Natural killer cell (primary cell): ENCODE measurements around the gene MUSK. TPM values are rescaled to one million over a fixed set of nuclear protein-coding genes. Genes with fewer than 3 reads are reported as not detected.

ENCODE experiments used
- ATAC-seq, 3 donors: fragments of 150-1000 bp in 2 of 3; fragments of 200-7000 bp in 1 of 3; cut with Tn5 transposase; 1 replicate in 1 of 3; 2 replicates in 2 of 3; pipeline ENCODE4 v1.10.0; 2021; ENCODE audit warnings: mild to moderate bottlenecking in 2 of 3, moderate library complexity in 2 of 3
- DNase-seq, 2 donors: peaks; one replicate each; pipeline versions ENCODE4 v3.0.0 to v3.0.0-alpha.2; 2013 to 2021; ENCODE audit warnings: mixed read lengths in 1 of 2
- H3K27ac ChIP-seq: one replicate; pipeline ENCODE4 v1.5.1; 2013; ENCODE audit warnings: mild to moderate bottlenecking, low read length
- H3K27me3 ChIP-seq: one replicate; pipeline ENCODE4 v1.6.1; 2013; ENCODE audit warnings: low read length; ENCODE audit not compliant: control insufficient read depth, insufficient read depth
- H3K36me3 ChIP-seq: one replicate; pipeline ENCODE4 v1.6.1; 2013; ENCODE audit warnings: low read length; ENCODE audit not compliant: control insufficient read depth, insufficient read depth
- H3K4me1 ChIP-seq: one replicate; pipeline ENCODE4 v1.6.1; 2013; ENCODE audit warnings: low read length; ENCODE audit not compliant: control insufficient read depth, insufficient read depth
- H3K4me3 ChIP-seq: one replicate; pipeline ENCODE4 v1.5.1; 2013; ENCODE audit warnings: low read length
- H3K9me3 ChIP-seq: one replicate; pipeline ENCODE4 v1.6.1; 2013; ENCODE audit warnings: low read length; ENCODE audit not compliant: control insufficient read depth, insufficient read depth
- H3K27ac Mint-ChIP-seq, 2 donors: one replicate each; pipeline ENCODE4 v1.8.0; 2022; ENCODE audit warnings: mild to moderate bottlenecking in 2 of 2, mixed read lengths in 2 of 2, moderate library complexity in 1 of 2
- H3K27me3 Mint-ChIP-seq, 2 donors: one replicate each; pipeline ENCODE4 v1.8.0; 2022; ENCODE audit warnings: low read depth in 2 of 2, mixed read lengths in 2 of 2
- H3K36me3 Mint-ChIP-seq: one replicate; pipeline ENCODE4 v1.8.0; 2022; ENCODE audit warnings: mixed read lengths
- H3K4me1 Mint-ChIP-seq, 2 donors: one replicate each; pipeline ENCODE4 v1.8.0; 2022; ENCODE audit warnings: mixed read lengths in 2 of 2
- H3K4me3 Mint-ChIP-seq: one replicate; pipeline ENCODE4 v1.8.0; 2022; ENCODE audit warnings: mild to moderate bottlenecking, moderate library complexity, mixed read lengths
- H3K9me3 Mint-ChIP-seq, 2 donors: one replicate each; pipeline ENCODE4 v1.8.0; 2022; ENCODE audit warnings: mixed read lengths in 2 of 2
- WGBS: methylation state at CpG from one replicate; pipeline ENCODE4 v1.1.7; 2013; ENCODE audit warnings: missing lambda C conversion rate; ENCODE audit not compliant: insufficient coverage; 5-methylcytosine and 5-hydroxymethylcytosine counted together
- intact Hi-C: fragments of 100-400 bp; cut with micrococcal nuclease; formaldehyde crosslinking; loops from one replicate; pipeline ENCODE4 v1.14.2; 2022
- total RNA-seq, 4 donors: library from RNA; stranded (reverse); fragments of 120-200 nt in 1 of 4; gene quantifications; one replicate each; pipeline versions ENCODE4 v1.2.3 to v1.2.4, GENCODE V29; 2013 to 2022
- TF ChIP-seq, protein P1 (sequence below): fragments of 200-600 bp; IDR thresholded peaks from one replicate; pipeline ENCODE4 v1.8.0; 2022; ENCODE audit warnings: antibody characterized with exemption

The MUSK gene
- total RNA-seq, 3 donors from 2014 or later (not counting 1 experiment from before 2014, with no cell fraction given): not detected

DNA sequence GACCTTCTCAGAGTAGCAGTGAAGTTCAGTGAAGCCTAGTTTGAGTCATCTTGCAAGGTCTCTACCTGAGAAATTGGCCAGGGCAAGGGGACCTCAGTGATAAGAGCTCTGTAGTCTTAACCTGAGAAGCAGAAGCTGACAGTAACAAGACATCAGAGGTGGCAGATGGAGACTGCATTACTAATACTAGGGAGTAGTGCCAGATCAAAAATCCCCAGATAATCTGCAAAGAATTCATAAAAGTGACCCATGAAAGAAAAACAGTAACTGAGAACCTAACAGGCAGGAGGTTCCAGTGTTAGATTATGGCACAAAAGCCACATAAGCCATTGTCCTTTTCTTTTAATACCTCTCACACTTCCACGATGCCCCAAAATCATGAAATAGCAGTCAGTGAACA, 175.5 kb downstream of the MUSK start:
- Mint-ChIP-seq H3K4me3 (no peak overlapping the region), H3K27me3 (no peaks in the 10 kb centered on the region), H3K36me3 (no peaks in the 10 kb centered on the region), H3K4me1 (no peaks in the 10 kb centered on the region), H3K27ac (no peak overlapping the region), H3K9me3 (peaks cover 8 to 12% of the 10 kb centered on the region in 2 donors)
- Histone ChIP-seq H3K36me3 (no peaks in the 10 kb centered on the region), H3K4me3 (no peak overlapping the region), H3K27me3 (no peaks in the 10 kb centered on the region), H3K4me1 (no peaks in the 10 kb centered on the region), H3K9me3 (no peaks in the 10 kb centered on the region), H3K27ac (no peak overlapping the region)
- DNase-seq (no peak), ATAC-seq (no peak)
- WGBS: 100% methylated on average over 1 of the region's 1 CpG
- TF ChIP-seq, protein P1, sequence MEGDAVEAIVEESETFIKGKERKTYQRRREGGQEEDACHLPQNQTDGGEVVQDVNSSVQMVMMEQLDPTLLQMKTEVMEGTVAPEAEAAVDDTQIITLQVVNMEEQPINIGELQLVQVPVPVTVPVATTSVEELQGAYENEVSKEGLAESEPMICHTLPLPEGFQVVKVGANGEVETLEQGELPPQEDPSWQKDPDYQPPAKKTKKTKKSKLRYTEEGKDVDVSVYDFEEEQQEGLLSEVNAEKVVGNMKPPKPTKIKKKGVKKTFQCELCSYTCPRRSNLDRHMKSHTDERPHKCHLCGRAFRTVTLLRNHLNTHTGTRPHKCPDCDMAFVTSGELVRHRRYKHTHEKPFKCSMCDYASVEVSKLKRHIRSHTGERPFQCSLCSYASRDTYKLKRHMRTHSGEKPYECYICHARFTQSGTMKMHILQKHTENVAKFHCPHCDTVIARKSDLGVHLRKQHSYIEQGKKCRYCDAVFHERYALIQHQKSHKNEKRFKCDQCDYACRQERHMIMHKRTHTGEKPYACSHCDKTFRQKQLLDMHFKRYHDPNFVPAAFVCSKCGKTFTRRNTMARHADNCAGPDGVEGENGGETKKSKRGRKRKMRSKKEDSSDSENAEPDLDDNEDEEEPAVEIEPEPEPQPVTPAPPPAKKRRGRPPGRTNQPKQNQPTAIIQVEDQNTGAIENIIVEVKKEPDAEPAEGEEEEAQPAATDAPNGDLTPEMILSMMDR: no peak
- intact Hi-C loops: no loop called here

DNA sequence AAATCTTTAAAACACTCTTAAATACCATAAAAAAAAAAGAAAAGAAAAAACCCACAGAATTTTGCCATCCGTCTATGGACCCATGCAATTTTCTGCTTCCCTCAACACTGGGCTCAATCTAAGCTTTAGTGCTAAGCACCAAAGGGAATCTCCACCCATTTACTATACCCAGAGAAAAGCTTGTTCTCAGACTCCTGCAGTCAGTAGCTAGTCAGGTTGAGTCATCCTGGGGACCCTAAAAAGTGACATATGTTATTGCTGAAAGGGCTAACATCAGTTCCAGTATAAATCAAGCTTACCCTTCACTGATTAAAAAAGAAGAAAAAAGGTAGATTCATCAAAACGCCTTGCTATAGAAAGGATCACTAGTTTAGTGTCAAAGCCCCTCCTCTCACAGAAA, 177.6 kb downstream of the MUSK start:
- Histone ChIP-seq H3K4me3 (no peak overlapping the region), H3K27ac (no peak overlapping the region), H3K27me3 (no peaks in the 10 kb centered on the region), H3K36me3 (no peaks in the 10 kb centered on the region), H3K4me1 (no peaks in the 10 kb centered on the region), H3K9me3 (no peaks in the 10 kb centered on the region)
- Mint-ChIP-seq H3K36me3 (no peaks in the 10 kb centered on the region), H3K27me3 (no peaks in the 10 kb centered on the region), H3K27ac (no peak overlapping the region), H3K4me3 (no peak overlapping the region), H3K4me1 (no peaks in the 10 kb centered on the region), H3K9me3 (peaks cover 5 to 8% of the 10 kb centered on the region in 2 donors)
- intact Hi-C loops: no loop called here
- ATAC-seq (no peak), DNase-seq (no peak)
- TF ChIP-seq, protein P1: no peak
- 88% methylated on average over 1 of the region's 2 CpGs for WGBS

DNA sequence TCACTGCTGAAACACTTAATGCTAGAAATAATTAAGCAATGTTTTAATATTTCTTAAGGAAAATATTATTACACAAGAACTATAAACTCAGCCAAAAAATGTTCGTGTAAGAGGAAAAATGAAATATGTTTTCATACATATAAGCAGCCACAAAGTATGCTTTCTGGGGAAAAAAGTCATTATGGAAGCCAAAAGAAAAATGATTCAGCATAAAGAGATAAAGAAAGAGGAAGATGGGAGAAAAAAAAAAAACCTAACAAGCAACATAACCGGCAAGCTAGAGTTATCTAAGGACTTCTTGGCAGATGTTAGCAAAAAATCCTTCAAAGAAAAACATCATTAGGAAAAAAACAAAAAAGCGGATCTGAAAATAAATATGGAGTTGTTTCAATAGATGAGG, 179.1 kb downstream of the MUSK start:
- no peaks in the 10 kb centered on the region for H3K27me3 ChIP-seq
- no peak overlapping the region for H3K4me3 ChIP-seq
- WGBS: no CpG with 5 or more reads among the region's 3 CpGs
- H3K36me3 ChIP-seq: no peaks in the 10 kb centered on the region
- TF ChIP-seq, protein P1: no peak
- no peaks in the 10 kb centered on the region for H3K4me1 ChIP-seq
- no peaks in the 10 kb centered on the region for H3K36me3 Mint-ChIP-seq
- H3K9me3 Mint-ChIP-seq: peaks cover 5 to 8% of the 10 kb centered on the region in 2 donors
- no peak overlapping the region for H3K27ac Mint-ChIP-seq
- no peak overlapping the region for H3K27ac ChIP-seq
- H3K27me3 Mint-ChIP-seq: no peaks in the 10 kb centered on the region
- ATAC-seq (no peak), DNase-seq (no peak)
- intact Hi-C loops: no loop called here
- no peaks in the 10 kb centered on the region for H3K4me1 Mint-ChIP-seq
- H3K9me3 ChIP-seq: no peaks in the 10 kb centered on the region
- H3K4me3 Mint-ChIP-seq: no peak overlapping the region

DNA sequence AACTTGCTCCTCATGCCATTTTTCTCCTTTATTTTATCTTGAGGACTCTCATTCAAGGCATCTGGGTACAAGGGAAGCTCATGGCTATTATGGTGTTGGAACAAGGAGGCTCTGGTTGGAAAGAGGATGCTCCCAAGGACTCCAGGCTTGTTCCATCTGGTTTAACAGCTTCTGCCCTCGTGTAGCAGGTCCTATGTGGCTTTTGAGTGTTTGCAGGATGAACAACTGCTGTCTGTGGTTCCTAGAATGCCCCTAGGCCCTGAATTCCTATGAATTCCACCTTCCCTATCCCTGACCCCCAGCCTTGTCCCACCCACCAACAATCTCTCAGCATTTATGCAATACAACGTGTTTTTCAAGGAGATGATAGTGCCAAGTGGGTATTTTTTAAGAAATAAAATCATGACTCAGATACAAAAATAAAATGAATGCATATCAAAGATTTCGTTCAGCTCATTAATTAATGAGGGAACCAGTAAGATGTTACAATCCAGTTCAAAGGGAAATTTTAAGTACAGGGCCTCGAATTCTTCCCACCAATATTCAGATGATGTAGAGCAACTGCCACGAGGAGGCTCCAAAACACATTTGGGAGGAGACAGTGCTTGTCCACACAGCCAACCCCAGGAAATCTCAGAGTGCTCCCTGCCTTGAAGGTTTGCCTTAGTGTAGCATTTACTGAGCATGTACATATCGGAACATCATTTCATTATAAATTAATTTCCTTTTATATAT, 182.0 kb downstream of the MUSK start:
- Histone ChIP-seq H3K9me3 (peaks cover under 1% of the 10 kb centered on the region), H3K4me3 (no peak overlapping the region), H3K27me3 (no peaks in the 10 kb centered on the region), H3K27ac (no peak overlapping the region), H3K36me3 (no peaks in the 10 kb centered on the region), H3K4me1 (no peaks in the 10 kb centered on the region)
- Mint-ChIP-seq H3K9me3 (peaks cover 3 to 6% of the 10 kb centered on the region in 2 donors), H3K27me3 (no peaks in the 10 kb centered on the region), H3K36me3 (no peaks in the 10 kb centered on the region), H3K27ac (no peak overlapping the region), H3K4me1 (no peaks in the 10 kb centered on the region), H3K4me3 (no peak overlapping the region)
- intact Hi-C loops: no loop called here
- ATAC-seq: no peak
- no peak for DNase-seq
- 68% methylated on average over 4 of the region's 6 CpGs for WGBS
- TF ChIP-seq, protein P1: no peak
